Loucy (cell line): ENCODE data around the gene TCF19.
A peak's percentile ranks its signal among the peaks of the same experiment; 100 is the strongest.

Experiments used
- H2AFZ ChIP-seq: fragments of 200-600 bp; sonication (generic); 2 replicates; pipeline ENCODE4 v1.6.0; 2016; ENCODE audit warnings: antibody characterized with exemption, mild to moderate bottlenecking, low read length, moderate library complexity
- H3F3A ChIP-seq: fragments of 200-600 bp; 2 replicates; pipeline ENCODE4 v1.6.0; 2016; ENCODE audit warnings: antibody characterized with exemption, low read depth, mild to moderate bottlenecking
- H3K27me3 ChIP-seq: fragments of 200-600 bp; sonication (generic); 2 replicates; pipeline ENCODE4 v1.6.1; 2014; ENCODE audit warnings: low read length, mild to moderate bottlenecking; ENCODE audit not compliant: insufficient read depth, poor library complexity, severe bottlenecking
- H3K36me3 ChIP-seq: fragments of 200-600 bp; sonication (generic); 2 replicates; pipeline ENCODE4 v1.6.1; 2016; ENCODE audit warnings: low read length; ENCODE audit not compliant: insufficient read depth
- H3K4me1 ChIP-seq: fragments of 200-600 bp; sonication (generic); 2 replicates; pipeline ENCODE4 v1.5.1; 2014; ENCODE audit warnings: low read length, mild to moderate bottlenecking; ENCODE audit not compliant: insufficient read depth, poor library complexity, severe bottlenecking
- H3K4me2 ChIP-seq: fragments of 200-600 bp; sonication (generic); 2 replicates; pipeline ENCODE4 v1.6.0; 2014; ENCODE audit warnings: antibody characterized with exemption, low read length, low read depth, mild to moderate bottlenecking; ENCODE audit not compliant: poor library complexity, severe bottlenecking
- H3K4me3 ChIP-seq: fragments of 200-600 bp; sonication (generic); 2 replicates; pipeline ENCODE4 v1.5.1; 2014; ENCODE audit warnings: low read length, mild to moderate bottlenecking, mixed read lengths; ENCODE audit not compliant: poor library complexity, severe bottlenecking
- H3K79me2 ChIP-seq: fragments of 200-600 bp; sonication (generic); 2 replicates; pipeline ENCODE4 v1.6.1; 2014; ENCODE audit warnings: low read length; ENCODE audit not compliant: insufficient read depth
- H3K9ac ChIP-seq: fragments of 200-600 bp; sonication (generic); 2 replicates; pipeline ENCODE4 v1.6.0; 2014; ENCODE audit warnings: mild to moderate bottlenecking, low read depth, low read length, moderate library complexity; ENCODE audit not compliant: poor library complexity, severe bottlenecking
- H3K9me2 ChIP-seq: fragments of 200-600 bp; sonication (generic); replicated peaks from 2 replicates; pipeline ENCODE4 v1.6.1; 2016; ENCODE audit warnings: low read depth, low read length, mixed read lengths
- H3K9me3 ChIP-seq: fragments of 200-600 bp; sonication (generic); 2 replicates; pipeline ENCODE4 v1.6.1; 2014; ENCODE audit warnings: mild to moderate bottlenecking, antibody characterized with exemption, low read length, low read depth; ENCODE audit not compliant: insufficient read depth
- H4K20me1 ChIP-seq: fragments of 200-600 bp; sonication (generic); 2 replicates; pipeline ENCODE4 v1.6.0; 2014; ENCODE audit warnings: antibody characterized with exemption, low read length, mild to moderate bottlenecking; ENCODE audit not compliant: insufficient read depth, poor library complexity, severe bottlenecking
- EZH2phosphoT487 ChIP-seq: fragments of 200-600 bp; IDR thresholded peaks from 2 replicates; pipeline ENCODE4 v1.6.1; 2018; ENCODE audit warnings: antibody characterized with exemption, mild to moderate bottlenecking, moderate library complexity, borderline replicate concordance
- TF ChIP-seq, protein P1 (sequence below): fragments of 200-600 bp; sonication (generic); conservative IDR thresholded peaks from 2 replicates; pipeline ENCODE4 v1.5.1; 2014; ENCODE audit warnings: mild to moderate bottlenecking, antibody characterized with exemption, low read length

The TCF19 gene

DNA sequence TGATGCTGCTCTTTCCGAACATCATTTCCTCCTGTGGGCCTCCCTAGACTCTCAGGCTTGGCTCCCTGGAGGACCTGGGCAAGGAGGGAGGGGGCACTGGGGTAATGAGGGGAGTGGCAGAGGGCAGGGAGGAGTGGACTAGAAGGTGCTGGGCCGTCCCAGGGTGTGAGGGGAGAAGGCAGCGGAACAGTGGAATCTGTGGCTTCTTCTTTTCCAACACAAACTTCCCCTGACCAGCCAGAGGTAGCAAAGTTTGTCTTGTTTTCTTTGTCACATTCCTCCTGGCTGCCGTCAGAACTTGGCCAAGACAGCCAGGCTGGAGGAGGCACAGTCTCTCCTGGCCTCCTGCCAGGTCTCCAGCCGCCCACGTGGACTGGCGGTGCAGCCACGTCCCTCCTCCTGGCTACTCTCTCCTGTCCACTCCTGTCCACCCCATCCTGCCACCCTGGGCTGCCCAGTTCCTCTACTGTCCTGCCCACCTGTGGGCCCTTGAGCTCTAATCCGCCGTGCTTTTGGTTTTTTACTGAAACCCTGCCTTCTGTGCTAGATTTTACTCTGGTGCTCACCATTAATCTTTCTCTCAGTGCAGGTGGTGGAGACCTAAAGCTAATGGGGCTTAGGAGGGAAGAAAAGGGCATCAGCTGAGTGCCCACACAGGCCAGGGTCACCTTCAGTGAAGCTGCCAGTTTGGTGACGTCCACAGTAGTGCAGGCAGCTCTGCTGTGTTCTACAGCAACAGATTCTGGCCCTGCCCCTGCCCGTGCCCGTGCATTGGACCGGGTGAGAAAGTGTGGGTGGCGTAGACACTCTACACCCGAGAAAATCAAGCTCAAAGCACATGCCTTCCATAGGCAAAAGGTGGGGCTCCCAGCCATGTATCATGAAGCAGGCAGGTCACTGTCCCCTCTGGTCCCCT, 35.3 kb upstream of the TCF19 start:
- no peak overlapping the region for H3K9ac ChIP-seq
- H4K20me1 ChIP-seq = no peaks in the 10 kb centered on the region

DNA sequence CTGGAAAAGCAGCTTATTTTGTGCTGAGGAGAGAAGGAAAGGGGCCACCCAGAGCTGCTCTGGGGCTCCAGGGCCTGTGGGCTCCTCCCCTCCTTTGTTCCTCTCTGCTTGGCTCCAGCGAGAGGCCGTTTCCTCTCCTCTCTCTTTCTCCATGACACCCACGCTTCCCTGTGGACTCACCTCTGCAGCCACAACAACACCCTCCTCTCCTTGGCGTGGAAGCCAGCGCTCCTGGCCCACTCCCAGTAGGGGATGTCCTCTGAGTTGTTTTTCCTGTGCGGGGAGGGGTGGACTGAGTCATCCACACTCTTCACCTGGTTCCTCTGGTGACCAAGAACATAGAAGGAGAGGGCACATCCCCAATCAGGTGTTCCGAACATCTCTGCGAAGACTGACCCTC, 33.2 kb upstream of the TCF19 start:
- H3K9ac ChIP-seq = no peak overlapping the region
- H3K4me1 ChIP-seq = peaks cover 3% of the 10 kb centered on the region
- no peaks in the 10 kb centered on the region for H3F3A ChIP-seq
- H3K9me3 ChIP-seq = no peaks in the 10 kb centered on the region
- no peaks in the 10 kb centered on the region for H4K20me1 ChIP-seq
- H3K4me3 ChIP-seq = no peak overlapping the region
- H3K4me2 ChIP-seq = no peak overlapping the region
- H3K27me3 ChIP-seq = no peaks in the 10 kb centered on the region
- no peaks in the 10 kb centered on the region for H3K9me2 ChIP-seq
- no peak overlapping the region for H2AFZ ChIP-seq
- H3K79me2 ChIP-seq = no peaks in the 10 kb centered on the region
- H3K36me3 ChIP-seq = no peaks in the 10 kb centered on the region
- no peak for TF ChIP-seq EZH2phosphoT487
- TF ChIP-seq, protein P1, sequence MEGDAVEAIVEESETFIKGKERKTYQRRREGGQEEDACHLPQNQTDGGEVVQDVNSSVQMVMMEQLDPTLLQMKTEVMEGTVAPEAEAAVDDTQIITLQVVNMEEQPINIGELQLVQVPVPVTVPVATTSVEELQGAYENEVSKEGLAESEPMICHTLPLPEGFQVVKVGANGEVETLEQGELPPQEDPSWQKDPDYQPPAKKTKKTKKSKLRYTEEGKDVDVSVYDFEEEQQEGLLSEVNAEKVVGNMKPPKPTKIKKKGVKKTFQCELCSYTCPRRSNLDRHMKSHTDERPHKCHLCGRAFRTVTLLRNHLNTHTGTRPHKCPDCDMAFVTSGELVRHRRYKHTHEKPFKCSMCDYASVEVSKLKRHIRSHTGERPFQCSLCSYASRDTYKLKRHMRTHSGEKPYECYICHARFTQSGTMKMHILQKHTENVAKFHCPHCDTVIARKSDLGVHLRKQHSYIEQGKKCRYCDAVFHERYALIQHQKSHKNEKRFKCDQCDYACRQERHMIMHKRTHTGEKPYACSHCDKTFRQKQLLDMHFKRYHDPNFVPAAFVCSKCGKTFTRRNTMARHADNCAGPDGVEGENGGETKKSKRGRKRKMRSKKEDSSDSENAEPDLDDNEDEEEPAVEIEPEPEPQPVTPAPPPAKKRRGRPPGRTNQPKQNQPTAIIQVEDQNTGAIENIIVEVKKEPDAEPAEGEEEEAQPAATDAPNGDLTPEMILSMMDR = no peak

More for the DNA sequence above, 35.3 kb upstream of the TCF19 start:
- H3K4me1 ChIP-seq = peaks cover 3% of the 10 kb centered on the region
- no peaks in the 10 kb centered on the region for H3K36me3 ChIP-seq
- no peak overlapping the region for H2AFZ ChIP-seq
- no peak for TF ChIP-seq EZH2phosphoT487
- TF ChIP-seq, protein P1 = no peak
- no peaks in the 10 kb centered on the region for H3K9me3 ChIP-seq
- no peaks in the 10 kb centered on the region for H3K9me2 ChIP-seq
- H3F3A ChIP-seq = no peaks in the 10 kb centered on the region
- H3K4me2 ChIP-seq = no peak overlapping the region
- no peaks in the 10 kb centered on the region for H3K27me3 ChIP-seq
- H3K79me2 ChIP-seq = no peaks in the 10 kb centered on the region
- no peak overlapping the region for H3K4me3 ChIP-seq

DNA sequence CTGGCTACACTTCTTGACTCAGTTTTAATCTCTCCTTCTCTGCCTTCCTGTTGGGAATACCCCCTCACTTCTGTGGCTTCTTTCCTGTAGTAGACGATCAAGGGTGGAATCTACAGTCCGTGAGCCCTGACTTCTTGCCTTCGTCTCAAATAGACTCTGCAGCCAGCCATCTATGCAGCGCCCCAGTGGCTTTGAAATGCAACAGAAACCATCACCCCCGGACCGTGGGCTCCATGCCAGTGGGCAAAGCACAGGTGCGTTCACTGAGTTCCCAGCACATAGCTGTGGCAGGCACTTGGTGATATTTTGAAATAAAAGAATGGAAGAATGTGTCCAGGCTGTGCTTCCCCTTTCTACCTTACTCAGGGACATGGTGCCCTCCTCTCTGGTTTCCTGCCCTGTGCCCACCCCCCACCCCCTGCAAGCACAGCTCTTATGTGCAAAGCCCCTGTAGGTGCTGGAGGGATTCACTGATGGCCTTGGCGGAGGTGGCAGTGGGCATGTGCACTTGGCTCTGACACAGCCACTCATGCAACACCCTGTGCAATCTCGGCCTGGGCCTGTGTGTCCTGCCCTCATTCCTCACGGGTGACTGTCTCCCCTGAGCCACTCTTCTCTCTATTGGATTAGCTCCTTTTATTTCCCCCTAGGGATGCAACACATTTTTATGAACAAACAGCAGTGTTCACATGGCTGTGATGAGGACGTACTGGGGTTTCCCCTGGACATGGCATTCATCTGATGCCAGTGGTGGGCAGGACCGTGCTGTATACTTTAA, 32.6 kb upstream of the TCF19 start:
- H3K36me3 ChIP-seq = no peaks in the 10 kb centered on the region
- H3K27me3 ChIP-seq = no peaks in the 10 kb centered on the region
- no peaks in the 10 kb centered on the region for H4K20me1 ChIP-seq
- H3K79me2 ChIP-seq = no peaks in the 10 kb centered on the region
- H3K4me1 ChIP-seq = peaks cover 3% of the 10 kb centered on the region
- no peak overlapping the region for H3K9ac ChIP-seq
- 0 out of 2 replicates have a peak overlapping the region, but pooled peaks have one; percentile 52 for H2AFZ ChIP-seq
- H3K9me3 ChIP-seq = no peaks in the 10 kb centered on the region
- H3K4me3 ChIP-seq = no peak overlapping the region
- H3F3A ChIP-seq = no peaks in the 10 kb centered on the region
- H3K9me2 ChIP-seq = no peaks in the 10 kb centered on the region
- H3K4me2 ChIP-seq = no peak overlapping the region
- TF ChIP-seq EZH2phosphoT487 = no peak
- TF ChIP-seq, protein P1 = no peak
